ENCODE results near the gene CARNS1.

DNA sequence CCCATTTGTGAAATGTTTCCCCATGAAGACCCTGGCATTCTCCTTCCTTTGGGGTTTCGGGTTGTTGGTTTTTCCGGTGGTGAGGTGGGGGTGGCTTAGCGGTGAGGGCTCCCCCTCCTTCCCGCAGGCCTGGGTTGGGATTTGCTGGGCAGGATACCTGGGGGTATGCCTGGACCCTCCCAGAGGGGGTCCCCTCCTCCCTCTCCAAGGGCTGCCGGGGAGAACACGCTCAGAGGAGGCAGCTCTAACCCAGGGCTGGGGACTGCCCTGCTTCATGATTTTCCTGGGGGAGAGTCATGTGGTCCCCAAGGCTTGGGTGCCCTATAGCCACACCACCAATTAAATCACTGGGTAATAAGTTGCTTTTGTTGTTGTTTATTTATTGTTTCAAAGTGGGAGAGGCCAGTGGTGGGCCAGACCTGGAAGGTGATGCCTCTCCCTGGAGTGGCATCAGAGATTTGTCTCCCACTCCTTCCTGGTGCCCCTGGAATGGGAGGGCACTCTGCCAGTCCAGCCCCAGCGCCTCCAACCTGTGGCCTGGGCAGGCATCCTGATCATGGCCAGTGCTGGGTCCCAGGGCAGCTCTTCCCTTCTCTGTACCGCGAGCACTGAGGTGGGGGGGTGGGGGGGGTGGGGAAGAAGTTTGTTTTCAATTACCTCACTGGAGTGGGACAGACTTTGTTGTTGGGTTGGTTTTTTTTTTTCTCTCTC lies 40.8 kb upstream of the CARNS1 start:
- TF ChIP-seq TAF1 (IDR thresholded peaks at IDR 0.05; ENCODE audit: low read depth, low read length) (no peak), POLR2A (IDR thresholded peaks at IDR 0.05; ENCODE audit: control extremely low read depth in 1 of 2, low read depth in 2 of 2, low read length in 2 of 2) (no peak), CHD7 (IDR thresholded peaks at IDR 0.05; ENCODE audit: insufficient replicate concordance, low read length) (no peak), JUN (IDR thresholded peaks at IDR 0.05; ENCODE audit: low read depth, low read length) (no peak), TEAD4 (IDR thresholded peaks at IDR 0.05; ENCODE audit: low read depth, low read length) (no peak), EZH2 (IDR thresholded peaks at IDR 0.05; ENCODE audit: low read depth, low read length, severe bottlenecking) (no peak), RAD21 (IDR thresholded peaks at IDR 0.05 in 1 of 2, conservative IDR thresholded peaks at IDR 0.05 in 1 of 2; ENCODE audit: low read depth in 2 of 2, low read length in 2 of 2) (no peak)
- TF ChIP-seq, protein P1, sequence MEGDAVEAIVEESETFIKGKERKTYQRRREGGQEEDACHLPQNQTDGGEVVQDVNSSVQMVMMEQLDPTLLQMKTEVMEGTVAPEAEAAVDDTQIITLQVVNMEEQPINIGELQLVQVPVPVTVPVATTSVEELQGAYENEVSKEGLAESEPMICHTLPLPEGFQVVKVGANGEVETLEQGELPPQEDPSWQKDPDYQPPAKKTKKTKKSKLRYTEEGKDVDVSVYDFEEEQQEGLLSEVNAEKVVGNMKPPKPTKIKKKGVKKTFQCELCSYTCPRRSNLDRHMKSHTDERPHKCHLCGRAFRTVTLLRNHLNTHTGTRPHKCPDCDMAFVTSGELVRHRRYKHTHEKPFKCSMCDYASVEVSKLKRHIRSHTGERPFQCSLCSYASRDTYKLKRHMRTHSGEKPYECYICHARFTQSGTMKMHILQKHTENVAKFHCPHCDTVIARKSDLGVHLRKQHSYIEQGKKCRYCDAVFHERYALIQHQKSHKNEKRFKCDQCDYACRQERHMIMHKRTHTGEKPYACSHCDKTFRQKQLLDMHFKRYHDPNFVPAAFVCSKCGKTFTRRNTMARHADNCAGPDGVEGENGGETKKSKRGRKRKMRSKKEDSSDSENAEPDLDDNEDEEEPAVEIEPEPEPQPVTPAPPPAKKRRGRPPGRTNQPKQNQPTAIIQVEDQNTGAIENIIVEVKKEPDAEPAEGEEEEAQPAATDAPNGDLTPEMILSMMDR (IDR thresholded peaks at IDR 0.05; ENCODE audit: control extremely low read depth in 1 of 3, insufficient read depth in 1 of 3, low read depth in 1 of 3, low read length in 3 of 3), result no peak
- TF ChIP-seq, protein P2, sequence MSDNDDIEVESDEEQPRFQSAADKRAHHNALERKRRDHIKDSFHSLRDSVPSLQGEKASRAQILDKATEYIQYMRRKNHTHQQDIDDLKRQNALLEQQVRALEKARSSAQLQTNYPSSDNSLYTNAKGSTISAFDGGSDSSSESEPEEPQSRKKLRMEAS (IDR thresholded peaks at IDR 0.05), result no peak
